Glutamatergic neuron (in vitro differentiated cells): ENCODE results near the gene SWAP70. TPM values are rescaled to one million over a fixed set of nuclear protein-coding genes. Genes with fewer than 3 reads are reported as not detected.

Experiments used
- DNase-seq: peaks from one replicate; pipeline ENCODE4 v3.0.0; 2022
- H3K27ac Mint-ChIP-seq: one replicate; pipeline ENCODE4 v1.8.0; 2020; ENCODE audit warnings: mild to moderate bottlenecking, mixed read lengths, inconsistent platforms; ENCODE audit not compliant: unreplicated experiment
- H3K27me3 Mint-ChIP-seq: one replicate; pipeline ENCODE4 v1.8.0; 2020; ENCODE audit warnings: mild to moderate bottlenecking, moderate library complexity, mixed read lengths, inconsistent platforms; ENCODE audit not compliant: unreplicated experiment
- H3K36me3 Mint-ChIP-seq: one replicate; pipeline ENCODE4 v1.8.0; 2020; ENCODE audit warnings: mild to moderate bottlenecking, mixed read lengths, inconsistent platforms; ENCODE audit not compliant: unreplicated experiment
- H3K4me1 Mint-ChIP-seq: one replicate; pipeline ENCODE4 v1.8.0; 2020; ENCODE audit warnings: mild to moderate bottlenecking, low read depth, mixed read lengths, inconsistent platforms; ENCODE audit not compliant: unreplicated experiment
- H3K4me3 Mint-ChIP-seq: one replicate; pipeline ENCODE4 v1.8.0; 2020; ENCODE audit warnings: mild to moderate bottlenecking, mixed read lengths, inconsistent platforms; ENCODE audit not compliant: unreplicated experiment
- H3K9me3 Mint-ChIP-seq: one replicate; pipeline ENCODE4 v1.8.0; 2020; ENCODE audit warnings: mild to moderate bottlenecking, moderate library complexity, mixed read lengths, inconsistent platforms; ENCODE audit not compliant: unreplicated experiment
- total RNA-seq: library from RNA; stranded (reverse); fragmentation: NEBNext Ultra II Directional; extraction: Animal tissue kit (Norgen Biotek cat#: 25700); gene quantifications from one replicate; pipeline ENCODE4 v1.2.1, GENCODE V29; 2021; ENCODE audit not compliant: unreplicated experiment
- TF ChIP-seq, protein P1 (sequence below): fragments of 200-600 bp; sonication (generic); IDR thresholded peaks from one replicate; pipeline ENCODE4 v1.5.0; 2021; ENCODE audit not compliant: partially characterized antibody, unreplicated experiment

SWAP70 gene
- total RNA-seq, 1 donor from 2014 or later: 8.7 TPM

DNA sequence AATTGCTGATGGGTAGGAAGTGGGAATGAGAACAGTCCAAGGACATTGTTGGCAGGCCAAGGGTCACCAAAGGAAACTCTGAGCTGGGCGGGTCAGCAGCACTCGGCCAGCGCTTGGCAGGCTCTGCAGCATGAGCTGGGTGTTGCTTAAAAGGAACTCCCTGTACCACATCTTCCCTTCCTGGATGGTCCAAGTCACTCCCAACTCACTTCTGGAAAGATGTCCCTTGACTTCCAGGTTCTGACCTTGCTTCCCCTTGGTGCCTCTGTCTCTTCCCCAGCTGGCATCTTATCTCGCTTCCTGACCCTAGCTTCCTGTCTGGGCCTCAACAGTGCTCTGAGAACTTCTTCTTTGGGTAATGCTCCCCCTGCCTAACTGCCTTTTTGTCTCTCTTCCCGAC, 24.8 kb upstream of the SWAP70 start:
- no peaks in the 10 kb centered on the region for H3K27me3 Mint-ChIP-seq
- no peaks in the 10 kb centered on the region for H3K4me1 Mint-ChIP-seq
- no peak overlapping the region for H3K4me3 Mint-ChIP-seq
- TF ChIP-seq, protein P1, sequence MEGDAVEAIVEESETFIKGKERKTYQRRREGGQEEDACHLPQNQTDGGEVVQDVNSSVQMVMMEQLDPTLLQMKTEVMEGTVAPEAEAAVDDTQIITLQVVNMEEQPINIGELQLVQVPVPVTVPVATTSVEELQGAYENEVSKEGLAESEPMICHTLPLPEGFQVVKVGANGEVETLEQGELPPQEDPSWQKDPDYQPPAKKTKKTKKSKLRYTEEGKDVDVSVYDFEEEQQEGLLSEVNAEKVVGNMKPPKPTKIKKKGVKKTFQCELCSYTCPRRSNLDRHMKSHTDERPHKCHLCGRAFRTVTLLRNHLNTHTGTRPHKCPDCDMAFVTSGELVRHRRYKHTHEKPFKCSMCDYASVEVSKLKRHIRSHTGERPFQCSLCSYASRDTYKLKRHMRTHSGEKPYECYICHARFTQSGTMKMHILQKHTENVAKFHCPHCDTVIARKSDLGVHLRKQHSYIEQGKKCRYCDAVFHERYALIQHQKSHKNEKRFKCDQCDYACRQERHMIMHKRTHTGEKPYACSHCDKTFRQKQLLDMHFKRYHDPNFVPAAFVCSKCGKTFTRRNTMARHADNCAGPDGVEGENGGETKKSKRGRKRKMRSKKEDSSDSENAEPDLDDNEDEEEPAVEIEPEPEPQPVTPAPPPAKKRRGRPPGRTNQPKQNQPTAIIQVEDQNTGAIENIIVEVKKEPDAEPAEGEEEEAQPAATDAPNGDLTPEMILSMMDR: no peak
- no peaks in the 10 kb centered on the region for H3K9me3 Mint-ChIP-seq
- H3K36me3 Mint-ChIP-seq: no peaks in the 10 kb centered on the region
- H3K27ac Mint-ChIP-seq: no peak overlapping the region
- no peak for DNase-seq

DNA sequence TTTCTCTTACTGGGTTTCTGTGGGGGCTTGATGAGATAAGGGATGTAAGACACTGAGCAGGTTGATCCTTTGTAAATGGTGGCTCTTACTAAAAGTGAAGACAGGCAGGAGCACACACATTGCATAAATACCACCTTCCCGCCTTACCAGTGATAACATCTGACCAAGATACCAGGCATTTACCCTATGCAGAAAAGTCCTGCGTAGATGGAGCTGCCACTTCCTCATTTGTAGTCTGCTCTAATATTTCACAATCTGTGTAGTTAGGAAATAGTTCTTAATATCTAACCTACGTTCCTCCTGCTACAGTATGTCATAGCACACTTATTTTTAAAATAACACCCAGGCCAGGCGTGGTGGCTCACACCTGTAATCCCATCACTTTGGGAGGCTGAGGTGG, 23.9 kb upstream of the SWAP70 start:
- Mint-ChIP-seq H3K9me3 (no peaks in the 10 kb centered on the region), H3K4me1 (no peaks in the 10 kb centered on the region), H3K27me3 (no peaks in the 10 kb centered on the region), H3K4me3 (no peak overlapping the region), H3K36me3 (no peaks in the 10 kb centered on the region), H3K27ac (no peak overlapping the region)
- DNase-seq: no peak
- TF ChIP-seq, protein P1: no peak

DNA sequence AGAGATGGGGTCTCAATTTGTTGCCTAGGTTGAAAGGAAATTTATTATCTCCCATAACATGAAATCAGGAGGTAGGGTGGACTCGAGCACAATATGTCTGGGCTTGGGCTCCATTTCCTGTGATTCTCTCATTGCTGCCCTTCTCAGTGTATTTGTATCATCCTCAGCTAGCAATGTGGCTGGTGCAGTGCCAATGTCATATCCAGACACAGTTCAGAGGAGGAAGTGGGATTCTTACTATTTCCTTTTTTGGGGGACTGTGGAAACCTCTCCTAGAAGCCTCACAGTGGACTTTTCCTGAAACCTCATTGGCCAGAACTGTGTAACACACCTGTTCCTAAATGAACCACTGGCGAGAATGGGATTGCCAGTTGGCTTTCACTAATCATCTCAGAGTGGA, 21.0 kb upstream of the SWAP70 start:
- Mint-ChIP-seq H3K9me3 (no peaks in the 10 kb centered on the region), H3K27ac (no peak overlapping the region), H3K4me3 (no peak overlapping the region), H3K36me3 (no peaks in the 10 kb centered on the region), H3K27me3 (no peaks in the 10 kb centered on the region), H3K4me1 (no peaks in the 10 kb centered on the region)
- TF ChIP-seq, protein P1: no peak
- no peak for DNase-seq

DNA sequence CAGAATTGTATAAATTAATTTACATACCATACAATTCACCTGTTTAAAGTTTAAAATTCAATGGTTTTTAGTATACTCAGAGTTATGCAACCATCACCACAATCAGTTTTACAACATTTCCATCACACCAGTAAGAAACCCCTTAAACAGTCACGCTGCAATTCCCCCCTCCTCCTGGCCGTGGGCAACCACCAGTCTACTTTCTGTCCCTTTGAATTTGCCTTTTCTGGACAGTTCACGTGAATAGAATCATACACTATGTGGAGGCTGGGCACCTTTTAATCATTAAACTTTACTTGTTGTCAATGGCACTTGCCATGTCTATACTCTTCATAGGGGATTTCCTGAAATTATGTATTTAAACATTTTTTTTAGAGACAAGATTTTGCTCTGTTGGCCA, 20.1 kb upstream of the SWAP70 start:
- Mint-ChIP-seq H3K4me3 (no peak overlapping the region), H3K36me3 (no peaks in the 10 kb centered on the region), H3K4me1 (no peaks in the 10 kb centered on the region), H3K9me3 (no peaks in the 10 kb centered on the region), H3K27me3 (no peaks in the 10 kb centered on the region), H3K27ac (no peak overlapping the region)
- no peak for DNase-seq
- TF ChIP-seq, protein P1: no peak

DNA sequence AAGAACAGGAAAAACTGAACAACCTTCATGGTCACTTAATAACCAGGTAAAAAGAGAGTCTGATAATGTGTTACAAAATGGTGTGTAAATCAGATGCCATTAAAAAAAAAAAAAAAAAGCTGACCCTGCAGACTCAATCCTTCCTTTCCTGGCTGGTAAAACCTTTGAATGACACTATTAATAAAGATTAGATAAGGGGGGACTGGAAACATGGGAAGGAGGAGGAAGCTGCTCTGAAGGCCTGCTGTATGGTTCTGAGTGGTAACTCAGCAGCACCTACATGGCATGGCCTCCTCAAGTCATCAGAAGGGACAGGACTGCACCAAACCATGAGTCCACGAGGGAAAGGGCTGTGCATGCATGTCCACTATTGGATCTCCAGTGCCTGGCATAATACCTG, 18.0 kb upstream of the SWAP70 start:
- H3K4me3 Mint-ChIP-seq: no peak overlapping the region
- H3K36me3 Mint-ChIP-seq: no peaks in the 10 kb centered on the region
- H3K27me3 Mint-ChIP-seq: no peaks in the 10 kb centered on the region
- H3K27ac Mint-ChIP-seq: no peak overlapping the region
- TF ChIP-seq, protein P1: no peak
- DNase-seq: no peak
- no peaks in the 10 kb centered on the region for H3K4me1 Mint-ChIP-seq
- H3K9me3 Mint-ChIP-seq: no peaks in the 10 kb centered on the region
